PC-3 (cell line): ENCODE data around the gene UBC.

ENCODE experiments used
- EZH2 ChIP-seq: fragments of 300-600 bp; sonication (generic); IDR thresholded peaks from one replicate; pipeline ENCODE4 v1.6.1; 2017; ENCODE audit warnings: antibody characterized with exemption, mild to moderate bottlenecking, low read length; ENCODE audit not compliant: unreplicated experiment
- TF ChIP-seq, protein P1 (sequence below): fragments of 300-600 bp; sonication (generic); conservative IDR thresholded peaks from 2 replicates; pipeline ENCODE4 v1.5.1; 2017; ENCODE audit warnings: antibody characterized with exemption, low read depth, mild to moderate bottlenecking, low read length

DNA sequence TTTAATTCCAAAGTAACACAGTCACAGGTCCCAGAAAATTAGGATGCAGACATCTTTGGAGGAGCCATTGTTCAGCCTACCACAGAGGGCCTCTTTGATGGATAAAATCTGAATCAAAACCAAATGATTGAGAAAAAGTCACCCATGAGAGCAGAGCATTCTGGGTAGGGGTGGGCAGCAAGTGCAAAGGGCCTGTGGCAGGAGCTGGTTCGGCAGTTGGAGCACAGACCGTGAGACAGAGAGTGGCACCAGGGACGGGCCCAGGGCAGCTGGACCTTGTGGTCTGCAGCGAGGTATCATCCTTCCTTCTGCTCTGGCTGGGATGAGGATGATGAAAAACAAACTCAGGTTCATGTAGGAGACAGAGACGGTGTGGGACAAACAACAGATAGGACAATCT is 18.0 kb downstream of the UBC start:
- TF ChIP-seq, protein P1, sequence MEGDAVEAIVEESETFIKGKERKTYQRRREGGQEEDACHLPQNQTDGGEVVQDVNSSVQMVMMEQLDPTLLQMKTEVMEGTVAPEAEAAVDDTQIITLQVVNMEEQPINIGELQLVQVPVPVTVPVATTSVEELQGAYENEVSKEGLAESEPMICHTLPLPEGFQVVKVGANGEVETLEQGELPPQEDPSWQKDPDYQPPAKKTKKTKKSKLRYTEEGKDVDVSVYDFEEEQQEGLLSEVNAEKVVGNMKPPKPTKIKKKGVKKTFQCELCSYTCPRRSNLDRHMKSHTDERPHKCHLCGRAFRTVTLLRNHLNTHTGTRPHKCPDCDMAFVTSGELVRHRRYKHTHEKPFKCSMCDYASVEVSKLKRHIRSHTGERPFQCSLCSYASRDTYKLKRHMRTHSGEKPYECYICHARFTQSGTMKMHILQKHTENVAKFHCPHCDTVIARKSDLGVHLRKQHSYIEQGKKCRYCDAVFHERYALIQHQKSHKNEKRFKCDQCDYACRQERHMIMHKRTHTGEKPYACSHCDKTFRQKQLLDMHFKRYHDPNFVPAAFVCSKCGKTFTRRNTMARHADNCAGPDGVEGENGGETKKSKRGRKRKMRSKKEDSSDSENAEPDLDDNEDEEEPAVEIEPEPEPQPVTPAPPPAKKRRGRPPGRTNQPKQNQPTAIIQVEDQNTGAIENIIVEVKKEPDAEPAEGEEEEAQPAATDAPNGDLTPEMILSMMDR: no peak
- TF ChIP-seq EZH2: no peak
